GM12875 (cell line): ENCODE measurements around the gene AK5.

ENCODE experiments used
- H3K4me3 ChIP-seq: one replicate; pipeline ENCODE4 v1.5.1; 2011; ENCODE audit warnings: low read depth, low read length, control low read depth
- CTCF ChIP-seq: IDR thresholded peaks from 2 replicates; pipeline ENCODE4 v1.5.1; 2011; ENCODE audit warnings: low read depth, mild to moderate bottlenecking, control low read depth, inconsistent platforms, low read length, moderate library complexity, borderline replicate concordance; ENCODE audit not compliant: insufficient read depth

AK5 gene

GRCh38 chr1:77275194-77275593 is 6.6 kb upstream of the AK5 start:
- no peak overlapping the region for H3K4me3 ChIP-seq
- no peak for TF ChIP-seq CTCF

GRCh38 chr1:77276941-77277340 is 4.9 kb upstream of the AK5 start:
- no peak overlapping the region for H3K4me3 ChIP-seq
- no peak for TF ChIP-seq CTCF

GRCh38 chr1:77279929-77280328 is 1.9 kb upstream of the AK5 start:
- H3K4me3 ChIP-seq = no peak overlapping the region
- TF ChIP-seq CTCF = no peak

- no peak overlapping the region for H3K4me3 ChIP-seq
- no peak for TF ChIP-seq CTCF
Observed at GRCh38 chr1:77280962-77281361, 857 bp upstream of the AK5 start.

- no peak for TF ChIP-seq CTCF
- H3K4me3 ChIP-seq = peak overlapping the region; percentile 29
Observed at GRCh38 chr1:77282187-77282865, 507 bp downstream of the AK5 start.

- no peak overlapping the region for H3K4me3 ChIP-seq
- no peak for TF ChIP-seq CTCF
Observed at GRCh38 chr1:77282866-77283539, 1.2 kb downstream of the AK5 start.

- no peak for TF ChIP-seq CTCF
- H3K4me3 ChIP-seq = no peak overlapping the region
Observed at GRCh38 chr1:77283701-77284425, 2.0 kb downstream of the AK5 start.
